Ovary (tissue), 3 donors: Measurements from ENCODE around the gene RAD51C.

Experiments
- POLR2A ChIP-seq: fragments of 450-650 bp; IDR thresholded peaks from one replicate; pipeline ENCODE4 v1.6.1; 2017; ENCODE audit warnings: antibody characterized with exemption, mild to moderate bottlenecking, moderate library complexity
- TF ChIP-seq, protein P1 (sequence below), 3 donors: fragments of 450-650 bp in 2 of 3; fragments of 200-600 bp in 1 of 3; IDR thresholded peaks; one replicate each; pipeline versions ENCODE4 v1.5.1 to v1.8.0; 2016 to 2022; ENCODE audit warnings: antibody characterized with exemption in 3 of 3, mild to moderate bottlenecking in 1 of 3
- donor health status: DM: no; HTN: no; CAD: no.

DNA sequence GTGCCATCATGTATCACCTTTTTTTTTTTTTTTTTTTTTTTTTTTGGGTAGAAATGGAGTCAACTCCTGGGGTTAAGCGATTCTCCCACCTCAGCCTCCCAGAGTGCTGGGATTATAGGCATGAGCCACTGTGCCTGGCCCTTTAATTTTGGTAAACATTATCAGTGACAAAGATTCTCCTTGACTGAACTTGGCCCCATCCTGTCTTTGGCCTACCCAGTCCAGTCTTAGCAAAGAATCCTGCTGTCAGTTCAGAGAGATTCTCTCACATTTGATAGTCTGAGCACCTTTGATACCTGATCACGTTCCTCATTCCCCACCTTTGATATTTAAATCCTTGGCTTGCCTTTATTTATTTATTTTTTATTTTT is 11.5 kb downstream of the RAD51C start:
- TF ChIP-seq POLR2A: no peak
- TF ChIP-seq, protein P1, sequence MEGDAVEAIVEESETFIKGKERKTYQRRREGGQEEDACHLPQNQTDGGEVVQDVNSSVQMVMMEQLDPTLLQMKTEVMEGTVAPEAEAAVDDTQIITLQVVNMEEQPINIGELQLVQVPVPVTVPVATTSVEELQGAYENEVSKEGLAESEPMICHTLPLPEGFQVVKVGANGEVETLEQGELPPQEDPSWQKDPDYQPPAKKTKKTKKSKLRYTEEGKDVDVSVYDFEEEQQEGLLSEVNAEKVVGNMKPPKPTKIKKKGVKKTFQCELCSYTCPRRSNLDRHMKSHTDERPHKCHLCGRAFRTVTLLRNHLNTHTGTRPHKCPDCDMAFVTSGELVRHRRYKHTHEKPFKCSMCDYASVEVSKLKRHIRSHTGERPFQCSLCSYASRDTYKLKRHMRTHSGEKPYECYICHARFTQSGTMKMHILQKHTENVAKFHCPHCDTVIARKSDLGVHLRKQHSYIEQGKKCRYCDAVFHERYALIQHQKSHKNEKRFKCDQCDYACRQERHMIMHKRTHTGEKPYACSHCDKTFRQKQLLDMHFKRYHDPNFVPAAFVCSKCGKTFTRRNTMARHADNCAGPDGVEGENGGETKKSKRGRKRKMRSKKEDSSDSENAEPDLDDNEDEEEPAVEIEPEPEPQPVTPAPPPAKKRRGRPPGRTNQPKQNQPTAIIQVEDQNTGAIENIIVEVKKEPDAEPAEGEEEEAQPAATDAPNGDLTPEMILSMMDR (IDR thresholded peaks at IDR 0.05): no peak
